Vagina (tissue), 2 donors: Measurements from ENCODE around the gene DYNLT1. TPM values are rescaled to one million over a fixed set of nuclear protein-coding genes. Genes with fewer than 3 reads are reported as not detected.

Experiments
- DNase-seq, 2 donors: peaks; one replicate each; pipeline ENCODE4 v3.0.0-alpha.2; 2017; ENCODE audit errors: extremely low spot score in 2 of 2
- H3K27ac ChIP-seq: fragments of 200-600 bp; sonication (generic); one replicate; pipeline ENCODE4 v1.5.1; 2019
- H3K27me3 ChIP-seq: fragments of 200-600 bp; sonication (generic); one replicate; pipeline ENCODE4 v1.5.1; 2019
- H3K36me3 ChIP-seq, 2 donors: fragments of 200-600 bp; sonication (generic); one replicate each; pipeline ENCODE4 v1.5.1; 2017 to 2019
- H3K4me1 ChIP-seq: fragments of 200-600 bp; sonication (generic); one replicate; pipeline ENCODE4 v1.5.1; 2019
- H3K4me3 ChIP-seq, 2 donors: fragments of 200-600 bp; sonication (generic); 1 replicate in 1 of 2; 2 replicates in 1 of 2; pipeline ENCODE4 v1.5.1; 2016 to 2019
- H3K9me3 ChIP-seq: fragments of 200-600 bp; sonication (generic); one replicate; pipeline ENCODE4 v1.5.1; 2019
- POLR2A ChIP-seq, 2 donors: fragments of 450-650 bp; IDR thresholded peaks; one replicate each; pipeline ENCODE4 v1.6.1; 2017; ENCODE audit warnings: antibody characterized with exemption in 2 of 2, mild to moderate bottlenecking in 2 of 2, moderate library complexity in 2 of 2
- POLR2AphosphoS5 ChIP-seq, 2 donors: sonication (generic); formaldehyde crosslinking; IDR thresholded peaks; one replicate each; pipeline ENCODE4 v1.9.0; 2017; ENCODE audit warnings: antibody characterized with exemption in 2 of 2, mild to moderate bottlenecking in 2 of 2, low read depth in 1 of 2; ENCODE audit not compliant: insufficient read depth in 1 of 2
- intact Hi-C: fragments of 100-400 bp; cut with DNase I; formaldehyde crosslinking; loops from one replicate; pipeline ENCODE4 v1.15.1; 2023
- total RNA-seq: library from RNA; depleted of rRNA; stranded (reverse); fragments of >200 nt; gene quantifications from one replicate; pipeline ENCODE4 v1.2.3, GENCODE V29; 2016
- TF ChIP-seq, protein P1 (sequence below), 3 experiments: fragments of 450-650 bp in 2 of 3; fragments of 200-600 bp in 1 of 3; sonication (generic) in 1 of 3; IDR thresholded peaks; one replicate each; pipeline ENCODE4 v1.5.1; 2017 to 2019; ENCODE audit warnings: antibody characterized with exemption in 3 of 3, mild to moderate bottlenecking in 2 of 3, moderate library complexity in 2 of 3

Gene DYNLT1
- total RNA-seq, result 65.8 TPM

DNA sequence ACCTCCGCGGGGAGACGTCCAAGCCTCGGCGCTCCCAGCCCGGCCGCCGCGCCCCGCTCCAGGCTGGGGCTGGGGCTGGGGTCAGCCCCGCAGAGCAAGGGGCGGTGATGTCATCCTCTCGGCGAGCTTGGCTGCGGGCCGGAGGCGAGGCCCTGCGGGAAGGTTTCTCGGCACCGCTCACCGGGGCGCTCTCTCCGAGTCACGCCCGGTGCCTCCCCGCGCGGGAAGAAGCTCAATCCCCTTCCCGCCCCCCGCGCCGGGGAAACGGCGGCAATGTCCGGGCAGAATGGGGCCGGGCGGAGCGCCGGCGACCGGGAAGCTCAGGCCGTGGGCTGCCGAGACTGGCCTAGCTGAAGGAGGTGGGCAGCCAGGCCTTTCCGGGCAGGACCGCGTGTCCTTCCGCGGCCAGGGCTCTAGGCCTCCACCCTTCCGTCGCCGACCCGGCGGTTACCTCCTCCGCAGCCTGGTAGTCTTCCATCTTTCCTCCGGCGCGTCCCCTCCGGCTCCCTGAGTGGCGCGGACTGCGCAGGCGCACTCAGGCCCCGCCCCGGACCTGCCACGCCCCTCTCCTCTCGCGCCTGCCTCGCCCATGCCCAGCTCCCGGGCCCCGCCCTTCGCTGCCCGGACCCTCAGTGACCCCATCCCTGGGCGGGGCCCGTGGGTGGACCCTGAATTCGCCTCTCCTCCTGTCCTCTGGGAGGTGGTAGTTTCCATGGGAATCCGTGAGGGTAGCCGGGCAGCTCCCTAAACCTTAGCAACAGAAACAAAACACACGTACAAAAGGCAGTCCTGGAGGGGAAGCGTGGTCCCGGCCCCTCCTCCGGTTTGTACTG, at the start of gene DYNLT1:
TSS of gene DYNLT1 (minus strand) at position 513 of the 833 bp plus-strand sequence. CDS start at position 478, 35 bp downstream.
- H3K4me1 ChIP-seq, result peaks cover 50% of the 10 kb centered on the region
- intact Hi-C loops, result no loop called here

DNA sequence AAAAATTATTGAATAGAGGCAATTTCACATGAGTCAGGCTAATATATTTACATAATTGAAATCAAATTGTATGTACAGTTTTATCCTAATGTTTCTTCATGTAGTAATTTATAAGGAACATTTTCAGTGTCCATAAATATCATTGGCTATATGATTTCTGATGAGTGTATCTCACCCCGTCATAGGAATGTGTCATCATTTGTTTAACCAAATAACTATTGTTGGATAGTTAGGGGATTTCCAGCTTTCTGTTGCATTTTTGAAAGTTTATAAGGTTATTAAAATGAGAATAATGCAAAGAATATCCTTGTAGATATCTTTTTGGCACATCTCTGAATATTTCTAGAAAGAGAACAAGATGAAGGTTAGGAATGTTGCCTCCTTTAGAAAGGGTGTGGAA, 44.3 kb upstream of the DYNLT1 start:
- Histone ChIP-seq H3K36me3 (no peaks in the 10 kb centered on the region), H3K4me1 (peaks cover 6% of the 10 kb centered on the region), H3K4me3 (no peak overlapping the region), H3K9me3 (no peaks in the 10 kb centered on the region), H3K27ac (no peak overlapping the region), H3K27me3 (no peaks in the 10 kb centered on the region)
- no peak for TF ChIP-seq POLR2A (IDR thresholded peaks at IDR 0.05)
- TF ChIP-seq POLR2AphosphoS5 (IDR thresholded peaks at IDR 0.05; ENCODE audit: insufficient read depth in 1 of 2, low read depth in 1 of 2), result no peak
- TF ChIP-seq, protein P1, sequence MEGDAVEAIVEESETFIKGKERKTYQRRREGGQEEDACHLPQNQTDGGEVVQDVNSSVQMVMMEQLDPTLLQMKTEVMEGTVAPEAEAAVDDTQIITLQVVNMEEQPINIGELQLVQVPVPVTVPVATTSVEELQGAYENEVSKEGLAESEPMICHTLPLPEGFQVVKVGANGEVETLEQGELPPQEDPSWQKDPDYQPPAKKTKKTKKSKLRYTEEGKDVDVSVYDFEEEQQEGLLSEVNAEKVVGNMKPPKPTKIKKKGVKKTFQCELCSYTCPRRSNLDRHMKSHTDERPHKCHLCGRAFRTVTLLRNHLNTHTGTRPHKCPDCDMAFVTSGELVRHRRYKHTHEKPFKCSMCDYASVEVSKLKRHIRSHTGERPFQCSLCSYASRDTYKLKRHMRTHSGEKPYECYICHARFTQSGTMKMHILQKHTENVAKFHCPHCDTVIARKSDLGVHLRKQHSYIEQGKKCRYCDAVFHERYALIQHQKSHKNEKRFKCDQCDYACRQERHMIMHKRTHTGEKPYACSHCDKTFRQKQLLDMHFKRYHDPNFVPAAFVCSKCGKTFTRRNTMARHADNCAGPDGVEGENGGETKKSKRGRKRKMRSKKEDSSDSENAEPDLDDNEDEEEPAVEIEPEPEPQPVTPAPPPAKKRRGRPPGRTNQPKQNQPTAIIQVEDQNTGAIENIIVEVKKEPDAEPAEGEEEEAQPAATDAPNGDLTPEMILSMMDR (IDR thresholded peaks at IDR 0.05), result no peak
- intact Hi-C loops, result no loop called here
- DNase-seq, result no peak

More for the DNA sequence above, at the start of gene DYNLT1:
- DNase-seq, result peak in 1 of 2 donors; percentile 94
- Histone ChIP-seq H3K27ac (peak within 1 kb of the TSS; percentile 93), H3K27me3 (no peaks in the 10 kb centered on the region), H3K4me3 (peak within 1 kb of the TSS; percentile 64 to 79), H3K36me3 (peaks cover 0 to 8% of the 10 kb centered on the region in 2 donors), H3K9me3 (no peaks in the 10 kb centered on the region)
- TF ChIP-seq, protein P1 (IDR thresholded peaks at IDR 0.05), result peak in 1 of 3 experiments; percentile 5
- TF ChIP-seq POLR2AphosphoS5 (IDR thresholded peaks at IDR 0.05; ENCODE audit: insufficient read depth in 1 of 2, low read depth in 1 of 2) (peak; percentile 64 to 100), POLR2A (IDR thresholded peaks at IDR 0.05) (peak; percentile 26 to 97)

DNA sequence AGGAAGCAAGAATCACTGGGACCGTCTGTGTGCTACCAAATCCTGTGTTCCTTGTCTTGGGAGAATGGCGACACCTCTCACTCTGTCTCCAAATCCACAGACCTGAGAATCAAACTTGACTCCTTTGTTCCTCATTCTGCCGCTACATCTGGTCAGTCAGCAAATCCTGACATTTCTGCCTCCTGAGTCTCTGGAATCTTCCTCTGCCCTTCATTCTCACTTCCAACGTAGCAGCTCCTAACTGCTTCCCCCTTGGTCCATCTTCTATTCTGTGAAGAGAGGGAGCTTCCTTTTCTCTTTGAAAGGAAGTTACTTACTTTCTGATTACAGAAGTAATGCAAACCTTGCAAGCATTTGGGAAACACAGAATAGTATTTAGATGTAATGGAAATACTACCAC, 43.0 kb upstream of the DYNLT1 start:
- Histone ChIP-seq H3K27me3 (no peaks in the 10 kb centered on the region), H3K36me3 (no peaks in the 10 kb centered on the region), H3K4me1 (peaks cover 6% of the 10 kb centered on the region), H3K27ac (no peak overlapping the region), H3K9me3 (no peaks in the 10 kb centered on the region), H3K4me3 (no peak overlapping the region)
- DNase-seq, result no peak
- TF ChIP-seq POLR2AphosphoS5 (IDR thresholded peaks at IDR 0.05; ENCODE audit: insufficient read depth in 1 of 2, low read depth in 1 of 2) (no peak), POLR2A (IDR thresholded peaks at IDR 0.05) (no peak)
- TF ChIP-seq, protein P1 (IDR thresholded peaks at IDR 0.05), result no peak
- intact Hi-C loops, result no loop called here

DNA sequence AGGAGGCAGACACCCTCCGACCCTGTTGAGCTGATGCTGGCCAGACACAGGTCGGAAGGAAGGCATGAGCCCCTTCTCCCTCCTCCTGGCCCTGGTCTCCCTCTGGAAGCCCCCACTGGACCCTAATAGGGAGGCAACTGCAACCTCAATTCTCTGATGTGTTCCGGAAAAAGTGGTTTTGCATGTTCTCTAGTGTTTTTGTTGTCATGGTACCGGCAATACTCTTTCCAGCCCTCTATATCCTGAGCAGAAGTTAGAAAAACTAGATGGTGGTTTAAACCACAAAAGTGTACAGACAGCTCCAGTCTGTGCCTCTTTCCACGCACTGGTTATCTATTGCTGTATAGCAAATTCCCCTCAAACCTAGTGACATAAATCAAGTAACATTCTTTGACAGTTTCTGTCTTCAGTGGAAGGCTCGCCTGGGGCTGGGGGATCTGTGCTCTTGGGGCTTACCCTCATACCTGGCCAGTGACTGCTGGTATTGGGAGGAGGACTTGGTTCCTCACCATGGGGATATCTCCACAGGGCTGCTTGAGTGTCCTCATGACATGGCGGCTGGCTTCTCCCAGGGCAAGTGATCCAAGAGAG, 42.3 kb upstream of the DYNLT1 start:
- Histone ChIP-seq H3K9me3 (no peaks in the 10 kb centered on the region), H3K4me1 (peaks cover 6% of the 10 kb centered on the region), H3K36me3 (no peaks in the 10 kb centered on the region), H3K27ac (no peak overlapping the region), H3K27me3 (no peaks in the 10 kb centered on the region), H3K4me3 (no peak overlapping the region)
- DNase-seq, result peak in 1 of 2 donors; percentile 25
- TF ChIP-seq POLR2A (IDR thresholded peaks at IDR 0.05) (no peak), POLR2AphosphoS5 (IDR thresholded peaks at IDR 0.05; ENCODE audit: insufficient read depth in 1 of 2, low read depth in 1 of 2) (no peak)
- TF ChIP-seq, protein P1 (IDR thresholded peaks at IDR 0.05), result no peak
- intact Hi-C loops, result no loop called here
